HG03520 (cell line): ENCODE results near the gene CDC6.
"Not testable (repeated sequence)": the region's sequence is repeated elsewhere in the genome, so short reads cannot be mapped to it uniquely, and the experiment has no call there.

Source experiments
- ATAC-seq: cut with Tn5 transposase; IDR thresholded peaks from one replicate; pipeline ENCODE4 v1.9.1; 2021; ENCODE audit warnings: mild to moderate bottlenecking, moderate library complexity; ENCODE audit not compliant: unreplicated experiment

CDC6 gene

DNA sequence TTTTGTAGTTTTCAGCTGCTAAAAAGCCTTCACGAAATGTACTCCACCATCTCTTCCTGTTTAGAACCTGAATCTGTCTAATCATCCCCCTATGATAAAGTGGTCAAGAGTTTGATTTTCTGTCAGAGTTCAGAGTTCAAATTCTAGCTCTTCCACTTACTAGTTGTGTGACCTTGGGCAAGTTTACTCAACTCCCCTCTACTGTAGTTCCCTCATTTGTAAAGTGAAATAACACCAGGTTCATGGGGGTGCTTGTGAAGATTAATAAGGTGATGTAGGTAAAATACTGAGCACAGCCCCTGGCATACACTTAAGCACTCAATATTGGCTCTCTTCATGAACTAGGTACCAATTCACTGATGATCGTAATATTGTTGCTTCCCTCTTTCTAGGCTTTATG lies 1.2 kb upstream of the CDC6 start:
- no peak for ATAC-seq

- no peak for ATAC-seq
Observed at GRCh38 chr17:40287159-40287493, 553 bp upstream of the CDC6 start.

GRCh38 chr17:40290629-40291280 lies 3.1 kb downstream of the CDC6 start:
- no peak for ATAC-seq

DNA sequence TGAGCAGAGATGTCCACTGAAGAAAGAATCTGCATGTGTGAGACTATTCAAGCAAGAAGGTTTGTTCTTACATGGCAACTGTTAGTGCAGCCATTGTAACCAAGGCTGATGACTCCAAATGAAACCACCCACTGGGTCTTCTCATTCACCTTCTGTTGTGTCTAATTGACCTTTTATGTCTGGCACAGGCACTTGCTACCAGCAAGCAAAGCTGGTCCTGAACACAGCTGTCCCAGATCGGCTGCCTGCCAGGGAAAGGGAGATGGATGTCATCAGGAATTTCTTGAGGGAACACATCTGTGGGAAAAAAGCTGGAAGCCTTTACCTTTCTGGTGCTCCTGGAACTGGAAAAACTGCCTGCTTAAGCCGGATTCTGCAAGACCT lies 3.6 kb downstream of the CDC6 start:
- no peak for ATAC-seq

GRCh38 chr17:40293363-40293762 lies 5.7 kb downstream of the CDC6 start:
- ATAC-seq: no peak

- ATAC-seq: no peak
Observed at GRCh38 chr17:40295488-40296436, 8.1 kb downstream of the CDC6 start.

DNA sequence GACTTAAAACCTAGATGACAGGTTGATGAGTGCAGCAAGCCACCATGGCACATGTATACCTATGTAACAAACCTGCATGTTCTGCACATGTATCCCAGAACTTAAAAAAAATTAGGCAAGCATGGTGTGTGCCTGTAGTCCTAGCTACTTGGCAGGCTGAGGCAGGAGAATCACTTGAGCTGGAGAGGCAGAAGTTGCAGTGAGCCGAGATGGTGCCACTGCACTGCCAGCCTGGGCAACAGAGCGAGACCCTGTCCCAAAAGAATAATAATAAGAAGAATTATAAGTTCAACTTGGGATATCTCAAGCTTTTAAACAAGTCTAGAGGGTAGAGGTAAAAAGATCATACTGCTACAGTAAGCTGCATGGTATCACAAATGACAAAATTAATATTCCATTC lies 9.8 kb downstream of the CDC6 start:
- ATAC-seq: no peak

- no peak for ATAC-seq
Observed at GRCh38 chr17:40298726-40299125, 11.0 kb downstream of the CDC6 start.

DNA sequence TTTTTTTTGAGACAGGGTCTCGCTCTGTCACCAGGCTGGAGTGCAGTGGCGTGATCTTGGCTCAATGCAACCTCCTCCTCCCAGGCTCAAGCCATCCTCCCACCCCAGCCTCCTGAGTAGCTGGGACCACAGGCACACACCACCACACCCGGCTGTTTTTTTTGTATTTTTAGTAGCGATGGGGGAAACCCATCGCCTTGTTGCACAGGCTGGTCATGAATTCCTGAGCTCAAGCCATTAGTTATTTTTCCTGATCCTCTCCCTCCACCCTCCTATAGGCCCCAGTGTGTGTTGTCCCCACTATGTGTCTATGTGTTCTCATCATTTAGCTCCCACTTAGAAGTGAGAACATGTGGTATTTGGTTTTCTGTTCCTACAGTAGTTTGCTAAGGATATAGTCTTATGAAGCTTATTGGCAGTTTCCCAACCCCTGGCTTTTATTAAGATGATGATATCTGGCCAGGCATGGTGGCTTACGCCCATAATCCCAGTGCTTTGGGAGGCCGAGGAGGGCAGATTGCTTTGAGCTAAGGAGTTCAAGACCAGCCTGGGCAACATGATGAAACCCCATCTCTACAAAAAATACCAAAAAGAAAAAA lies 11.6 kb downstream of the CDC6 start:
- not testable (repeated sequence) for ATAC-seq

DNA sequence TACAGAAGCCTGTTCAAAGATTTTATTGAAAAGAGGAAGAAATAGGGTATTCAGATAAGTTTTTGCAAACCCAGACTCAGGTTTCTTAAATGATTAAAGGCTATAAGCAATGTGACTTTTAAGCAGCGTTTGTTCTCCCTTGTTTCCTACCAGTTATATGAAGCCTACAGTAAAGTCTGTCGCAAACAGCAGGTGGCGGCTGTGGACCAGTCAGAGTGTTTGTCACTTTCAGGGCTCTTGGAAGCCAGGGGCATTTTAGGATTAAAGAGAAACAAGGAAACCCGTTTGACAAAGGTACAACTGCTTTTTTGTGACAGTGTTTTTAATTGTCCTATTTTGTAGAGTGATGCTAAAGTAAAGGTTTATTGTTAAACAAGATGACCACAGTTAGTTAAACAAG lies 13.6 kb downstream of the CDC6 start:
- ATAC-seq: no peak

DNA sequence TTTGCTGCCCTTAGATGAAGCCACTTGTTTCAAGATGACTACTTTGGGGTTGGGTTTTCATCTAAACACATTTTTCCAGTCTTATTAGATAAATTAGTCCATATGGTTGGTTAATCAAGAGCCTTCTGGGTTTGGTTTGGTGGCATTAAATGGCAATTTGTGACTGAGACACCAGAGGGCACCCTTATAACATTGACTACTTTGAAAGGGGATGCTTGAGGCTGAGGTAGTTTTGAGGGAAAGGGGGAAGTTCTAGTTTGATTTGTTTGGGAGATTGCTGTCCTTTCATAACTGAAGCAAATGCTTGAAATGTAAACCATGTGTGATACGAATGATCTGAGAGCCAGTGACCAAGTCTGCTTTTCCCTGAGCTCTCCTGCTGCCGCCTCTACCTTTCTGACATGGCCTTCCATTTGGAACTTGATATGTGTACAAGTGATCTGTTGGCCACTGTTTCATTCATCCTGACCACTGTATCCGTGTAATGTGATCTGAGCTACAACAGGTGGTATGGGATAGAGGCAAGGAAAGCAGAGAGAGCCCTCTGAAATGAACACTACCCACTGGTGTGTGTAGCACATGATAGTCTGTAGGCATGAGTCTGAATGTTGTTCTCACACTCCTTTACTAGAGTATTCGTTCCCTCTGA lies 15.5 kb downstream of the CDC6 start:
- no peak for ATAC-seq

GRCh38 chr17:40303708-40304551 lies 16.3 kb downstream of the CDC6 start:
- ATAC-seq: no peak

- not testable (repeated sequence) for ATAC-seq
Observed at GRCh38 chr17:40304552-40304863, 16.8 kb downstream of the CDC6 start.

DNA sequence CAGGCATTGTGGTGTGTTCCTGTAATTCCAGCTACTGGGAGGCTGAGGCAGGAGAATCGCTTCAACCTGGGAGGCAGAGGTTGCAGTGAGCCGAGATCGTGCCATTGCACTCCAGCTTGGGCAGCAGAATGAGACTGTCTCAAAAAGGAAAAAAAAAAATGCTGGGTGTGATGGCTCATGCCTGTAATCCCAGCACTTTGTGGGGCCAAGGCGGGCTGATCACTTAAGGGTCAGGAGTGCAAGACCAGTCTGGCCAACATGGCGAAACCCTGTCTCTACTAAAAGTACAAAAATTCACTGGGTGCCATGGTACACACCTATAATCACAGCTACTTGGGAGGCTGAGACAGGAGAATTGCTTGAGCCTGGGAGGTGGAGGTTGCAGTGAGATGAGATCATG lies 17.2 kb downstream of the CDC6 start:
- ATAC-seq: not testable (repeated sequence)

DNA sequence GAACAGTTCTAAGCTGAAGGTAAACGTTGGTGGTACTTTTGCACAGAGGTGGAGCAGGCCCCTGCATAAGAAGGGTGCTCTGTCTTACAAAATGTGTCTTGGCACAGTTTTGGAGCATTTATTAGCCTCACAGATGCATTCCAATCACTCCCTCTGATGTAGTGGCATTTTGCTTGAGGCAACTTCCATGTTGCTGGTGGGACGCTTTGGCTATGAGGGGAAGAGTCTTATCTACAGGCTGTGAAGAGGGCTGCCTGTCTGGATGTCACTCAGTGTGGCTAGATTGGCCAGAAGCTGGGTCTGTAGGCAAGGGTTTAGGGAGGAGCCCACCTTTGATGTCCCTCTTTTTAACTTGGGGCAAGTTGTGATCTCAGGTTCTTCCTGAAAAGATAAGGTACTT lies 18.7 kb downstream of the CDC6 start:
- ATAC-seq: no peak

DNA sequence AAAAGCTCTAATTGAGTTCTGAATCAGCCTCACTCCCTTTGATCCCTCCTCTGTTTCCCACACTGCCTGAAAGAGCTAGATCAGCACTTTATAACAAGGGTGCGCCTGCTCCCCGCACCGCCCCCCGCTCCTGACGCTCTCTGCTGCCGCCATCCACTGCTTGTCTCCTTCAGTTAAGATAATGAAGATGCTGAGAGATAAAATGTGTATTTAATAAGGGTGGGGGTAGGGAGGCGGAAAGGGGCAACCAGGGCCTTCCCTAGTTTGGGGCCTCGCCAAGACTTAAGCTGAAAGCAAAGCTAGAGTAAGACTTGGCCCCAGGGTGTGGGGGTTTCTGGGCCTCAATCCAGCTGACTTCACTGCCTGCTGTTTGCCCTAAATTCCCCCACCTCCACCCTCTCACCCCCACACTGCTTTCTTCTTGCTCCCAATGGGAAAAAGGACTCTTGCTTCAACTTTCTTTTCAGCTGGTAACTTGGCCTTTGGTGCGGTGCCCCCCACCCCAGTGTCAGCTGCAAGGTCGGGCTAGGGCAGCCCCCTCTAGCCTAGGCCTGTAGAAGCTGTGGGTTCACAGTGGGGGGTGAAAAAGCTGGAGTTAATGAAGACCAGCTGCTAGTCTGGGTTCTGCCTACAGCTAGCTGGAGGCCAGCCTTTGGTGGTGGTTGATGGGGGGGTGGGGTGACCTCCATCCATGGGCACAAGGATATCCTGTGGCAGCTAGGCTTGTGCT lies 19.5 kb downstream of the CDC6 start:
- no peak for ATAC-seq

DNA sequence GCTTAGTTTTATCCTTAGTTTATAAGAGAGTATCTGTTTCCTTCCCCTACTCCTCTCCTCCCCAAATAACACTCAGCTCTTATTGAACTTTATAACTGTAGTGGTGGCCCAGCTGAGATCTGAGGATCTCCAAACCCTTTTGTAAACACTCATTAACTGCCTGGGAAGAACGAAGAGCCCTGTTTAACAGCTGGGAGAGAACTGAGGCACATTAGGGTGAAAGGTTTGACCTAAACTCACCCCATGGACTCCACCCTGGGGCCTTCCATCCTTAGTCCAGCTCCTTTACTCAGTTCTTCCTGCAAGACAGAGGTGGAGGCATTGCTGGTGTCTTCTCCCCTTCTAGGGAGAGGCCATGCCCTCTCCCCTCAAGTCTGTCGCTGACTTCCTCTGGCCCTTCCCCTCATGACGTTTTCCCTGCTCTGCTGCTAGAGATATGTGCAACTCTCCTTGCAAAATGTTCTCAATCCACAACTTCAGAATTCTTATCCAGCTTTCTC lies 20.1 kb downstream of the CDC6 start:
- ATAC-seq: no peak

DNA sequence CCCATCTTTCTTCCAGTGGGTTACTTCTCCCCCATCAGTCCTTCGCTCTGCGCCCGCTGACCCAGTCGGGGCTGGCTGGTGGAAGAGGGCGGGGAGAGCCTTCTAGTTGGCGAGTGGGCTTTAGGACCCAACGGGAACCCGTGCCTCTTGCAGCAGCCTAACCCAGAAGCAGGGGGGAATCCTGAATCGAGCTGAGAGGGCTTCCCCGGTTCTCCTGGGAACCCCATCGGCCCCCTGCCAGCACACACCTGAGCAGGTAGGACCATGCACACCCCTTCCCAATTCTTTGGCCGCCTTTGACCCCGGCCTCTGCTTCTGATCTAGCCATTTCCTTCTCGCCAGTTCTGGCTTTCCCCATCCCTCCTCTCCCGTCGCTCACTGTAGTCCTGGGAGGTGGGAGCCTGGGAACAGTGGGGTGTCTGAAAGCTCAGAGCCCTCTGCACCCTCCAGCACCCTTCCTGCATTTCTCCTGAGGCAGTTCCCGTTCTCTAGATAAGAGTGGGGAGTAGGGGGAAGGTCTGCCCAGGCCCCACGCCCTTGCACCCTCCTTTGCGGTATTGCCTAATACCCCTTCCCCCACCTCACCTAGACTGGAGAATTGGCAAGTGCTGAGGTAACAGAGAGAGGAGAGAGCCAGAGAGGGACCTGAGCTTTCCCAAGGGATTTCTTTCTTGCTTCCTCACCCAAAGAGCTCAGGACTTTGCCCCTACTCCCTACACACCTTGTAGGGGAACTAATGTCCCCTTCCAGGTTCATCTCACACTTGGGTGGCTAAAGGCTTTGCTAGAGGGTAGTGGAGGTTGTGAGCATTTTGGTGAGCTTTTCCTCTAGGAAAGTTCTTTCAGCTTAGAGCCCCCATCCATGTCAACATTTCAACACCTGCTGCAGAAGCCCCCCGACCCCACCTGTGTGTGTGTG lies 21.6 kb downstream of the CDC6 start, which contains the start of gene RARA:
Gene RARA (plus strand): TSS at position 150 of the 918 bp plus-strand sequence. CDS start 22,039 bp downstream, outside the sequence.
- ATAC-seq: no peak
